Measurements from ENCODE around the gene UNC5C.

UNC5C gene

GRCh38 chr4:95348418-95348817, 200.4 kb downstream of the UNC5C start:
- no peak for DNase-seq (ENCODE audit: low spot score)

- no peak for DNase-seq (ENCODE audit: low spot score)
Observed at GRCh38 chr4:95343235-95343634, 205.5 kb downstream of the UNC5C start.

GRCh38 chr4:95340191-95340590, 208.6 kb downstream of the UNC5C start:
- no peak for DNase-seq (ENCODE audit: low spot score)

DNA sequence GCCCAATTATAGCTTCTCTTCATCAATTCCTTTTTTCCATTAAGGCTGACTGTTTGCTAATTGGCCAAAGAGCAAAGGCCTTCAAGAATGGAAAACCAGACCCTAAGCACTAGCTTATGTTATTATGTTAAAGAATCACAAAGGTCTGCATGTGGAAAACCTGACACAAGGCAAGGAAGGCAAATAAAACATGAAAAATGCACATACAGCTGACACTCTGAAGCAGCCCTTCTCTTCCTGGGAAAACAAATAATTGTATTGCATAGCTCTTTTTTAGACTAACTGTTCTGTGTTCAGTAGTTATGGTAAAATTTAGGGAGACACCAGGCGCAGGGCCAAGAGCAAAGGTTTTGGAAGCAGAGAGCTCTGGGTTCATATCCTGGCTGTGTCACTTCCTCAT, 223.1 kb downstream of the UNC5C start:
- DNase-seq (ENCODE audit: low spot score), result no peak

GRCh38 chr4:95319169-95319568, 229.6 kb downstream of the UNC5C start:
- no peak for DNase-seq (ENCODE audit: low spot score)

GRCh38 chr4:95318483-95318882, 230.3 kb downstream of the UNC5C start:
- no peak for DNase-seq (ENCODE audit: low spot score)

DNA sequence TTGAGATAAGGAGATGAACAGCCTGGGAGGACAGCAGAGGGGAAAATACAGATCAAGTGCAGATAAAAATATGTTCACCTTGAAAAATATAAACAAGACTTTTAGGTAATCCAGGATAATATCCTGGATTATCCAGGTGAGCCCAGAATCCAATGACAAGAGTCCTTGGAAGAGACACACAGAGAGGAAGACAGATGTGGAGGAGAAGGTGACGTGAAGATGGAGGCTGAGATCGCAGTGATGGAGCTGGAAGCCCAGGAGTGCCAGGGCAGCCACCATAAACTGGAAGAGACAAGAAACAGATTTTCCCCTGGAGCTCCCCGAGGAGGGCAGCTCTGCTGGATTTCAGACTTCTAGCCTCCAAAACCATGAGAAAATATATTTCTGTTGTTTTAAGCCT, 230.7 kb downstream of the UNC5C start:
- no peak for DNase-seq (ENCODE audit: low spot score)

- DNase-seq (ENCODE audit: low spot score), result no peak
Observed at GRCh38 chr4:95317085-95317793, 231.5 kb downstream of the UNC5C start.

GRCh38 chr4:95314573-95314972, 234.2 kb downstream of the UNC5C start:
- no peak for DNase-seq (ENCODE audit: low spot score)

GRCh38 chr4:95304898-95305297, 243.9 kb downstream of the UNC5C start:
- no peak for DNase-seq (ENCODE audit: low spot score)

GRCh38 chr4:95300304-95300703, 248.5 kb downstream of the UNC5C start:
- DNase-seq (ENCODE audit: low spot score), result no peak

- DNase-seq (ENCODE audit: low spot score), result no peak
Observed at GRCh38 chr4:95296052-95296451, 252.7 kb downstream of the UNC5C start.

- no peak for DNase-seq (ENCODE audit: low spot score)
Observed at GRCh38 chr4:95295157-95295556, 253.6 kb downstream of the UNC5C start.

DNA sequence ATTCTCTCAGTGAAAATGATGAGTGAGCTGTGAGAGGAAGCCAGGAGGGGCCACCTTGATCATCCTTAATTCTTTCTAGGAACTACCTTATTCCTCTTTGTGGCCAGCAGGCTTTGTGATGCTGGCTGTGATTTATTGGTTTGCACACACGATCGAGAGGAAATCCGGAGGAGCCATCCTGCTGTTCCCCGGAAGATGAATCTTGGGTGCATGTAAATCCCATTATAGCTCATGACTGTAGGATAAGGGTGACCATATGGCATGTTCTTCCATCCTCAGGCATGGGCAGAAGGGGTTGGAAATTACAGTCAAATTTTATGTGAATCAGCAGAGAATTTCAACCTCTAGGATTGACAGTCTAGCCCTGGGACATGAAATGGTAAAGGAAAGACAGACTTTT, 254.5 kb downstream of the UNC5C start:
- DNase-seq (ENCODE audit: low spot score), result no peak

GRCh38 chr4:95293014-95293413, 255.8 kb downstream of the UNC5C start:
- no peak for DNase-seq (ENCODE audit: low spot score)

- DNase-seq (ENCODE audit: low spot score), result no peak
Observed at GRCh38 chr4:95290702-95291101, 258.1 kb downstream of the UNC5C start.

GRCh38 chr4:95289028-95289634, 259.6 kb downstream of the UNC5C start:
- DNase-seq (ENCODE audit: low spot score), result no peak

- no peak for DNase-seq (ENCODE audit: low spot score)
Observed at GRCh38 chr4:95288552-95288951, 260.2 kb downstream of the UNC5C start.

- DNase-seq (ENCODE audit: low spot score), result no peak
Observed at GRCh38 chr4:95285797-95286196, 263.0 kb downstream of the UNC5C start.

- DNase-seq (ENCODE audit: low spot score), result no peak
Observed at GRCh38 chr4:95284655-95285054, 264.1 kb downstream of the UNC5C start.

- DNase-seq (ENCODE audit: low spot score), result no peak
Observed at GRCh38 chr4:95283320-95283719, 265.5 kb downstream of the UNC5C start.

DNA sequence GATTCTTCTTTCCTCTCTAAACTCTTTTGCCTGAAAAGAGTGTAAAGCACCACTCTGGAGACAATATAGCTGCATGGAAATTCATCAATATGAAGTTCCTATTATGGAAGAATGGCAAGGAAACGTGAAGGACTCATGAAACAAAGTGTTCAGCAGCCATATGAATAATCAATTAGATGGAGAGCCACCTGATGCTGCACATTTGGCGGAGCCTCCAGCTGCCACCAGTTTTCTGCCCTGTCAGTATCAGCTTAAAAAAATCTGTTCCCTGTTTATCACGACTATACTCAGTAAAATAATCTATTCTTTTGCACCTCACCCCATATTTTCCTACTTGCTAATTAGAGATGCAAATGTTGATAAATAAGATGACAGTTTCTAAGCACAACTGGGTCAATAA, 276.0 kb downstream of the UNC5C start:
- DNase-seq (ENCODE audit: low spot score), result no peak

- no peak for DNase-seq (ENCODE audit: low spot score)
Observed at GRCh38 chr4:95272036-95272435, 276.7 kb downstream of the UNC5C start.
